Adipocyte (in vitro differentiated cells): ENCODE results near the gene GPRC5D.

Experiments used
- DNase-seq: peaks from one replicate; pipeline ENCODE4 v3.0.0-alpha.2; 2015; ENCODE audit warnings: low read depth
- H3K27me3 ChIP-seq: replicated peaks from 2 replicates; pipeline ENCODE4 v1.7.0; 2013; ENCODE audit warnings: mild to moderate bottlenecking, low read length, moderate library complexity; ENCODE audit not compliant: control insufficient read depth, insufficient read depth
- H3K36me3 ChIP-seq: 2 replicates; pipeline ENCODE4 v1.7.0; 2013; ENCODE audit warnings: low read length, mild to moderate bottlenecking, moderate library complexity; ENCODE audit not compliant: control insufficient read depth, insufficient read depth, severe bottlenecking
- H3K4me1 ChIP-seq: 2 replicates; pipeline ENCODE4 v1.7.0; 2013; ENCODE audit warnings: mild to moderate bottlenecking, low read length, moderate library complexity; ENCODE audit not compliant: control insufficient read depth, insufficient read depth
- H3K4me3 ChIP-seq: 2 replicates; pipeline ENCODE4 v1.7.0; 2013; ENCODE audit warnings: mild to moderate bottlenecking, low read length, moderate library complexity
- H3K9ac ChIP-seq: 2 replicates; pipeline ENCODE4 v1.7.0; 2013; ENCODE audit warnings: mild to moderate bottlenecking, low read length, moderate library complexity
- H3K9me3 ChIP-seq: 2 replicates; pipeline ENCODE4 v1.7.0; 2013; ENCODE audit warnings: mild to moderate bottlenecking, low read length, moderate library complexity; ENCODE audit not compliant: control insufficient read depth

Gene GPRC5D

GRCh38 chr12:12993367-12993766 is 41.4 kb upstream of the GPRC5D start:
- Histone ChIP-seq H3K36me3 (peaks cover 10% of the 10 kb centered on the region), H3K9ac (peak overlapping the region; percentile 71)

DNA sequence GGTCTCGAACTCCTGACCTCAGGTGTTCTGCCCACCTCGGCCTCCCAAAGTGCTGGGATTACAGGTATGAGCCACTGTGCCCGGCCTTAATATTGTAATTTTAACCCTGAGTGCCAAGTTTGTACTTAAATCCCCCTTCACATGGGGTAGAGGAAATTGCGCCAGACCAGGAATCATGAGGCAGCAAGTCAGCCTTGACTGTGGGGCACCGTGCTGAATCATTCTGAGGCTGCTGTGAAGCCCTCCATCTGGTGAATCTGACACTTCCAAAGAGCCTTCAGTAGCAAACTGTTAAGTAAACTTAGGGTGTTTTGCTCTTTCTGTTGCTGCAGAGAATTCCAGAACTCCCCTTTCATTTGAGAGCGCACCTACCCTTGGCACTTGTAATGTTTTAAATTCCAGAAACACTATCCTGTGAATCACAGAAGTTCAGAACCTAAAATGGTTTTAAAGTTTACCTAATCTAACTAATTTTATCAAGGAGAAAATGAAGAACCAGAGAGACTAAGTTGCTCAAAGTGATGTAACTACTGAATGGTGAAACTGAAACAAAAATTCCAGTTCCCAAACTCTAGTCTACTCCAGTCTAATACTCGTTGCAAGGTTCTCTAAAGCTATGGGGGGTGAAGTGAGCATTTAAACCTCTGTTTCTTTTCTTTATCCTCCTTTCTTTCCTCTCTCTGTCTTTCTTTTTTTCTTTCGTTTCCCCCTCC is 40.6 kb upstream of the GPRC5D start:
- Histone ChIP-seq H3K9ac (peak overlapping the region; percentile 71), H3K4me3 (peak overlapping the region; percentile 65), H3K36me3 (peaks cover 18% of the 10 kb centered on the region), H3K9me3 (no peaks in the 10 kb centered on the region), H3K27me3 (no peaks in the 10 kb centered on the region), H3K4me1 (peaks cover 30% of the 10 kb centered on the region)
- peak; percentile 92 for DNase-seq

More at GRCh38 chr12:12993367-12993766, 41.4 kb upstream of the GPRC5D start:
- Histone ChIP-seq H3K27me3 (no peaks in the 10 kb centered on the region), H3K4me3 (peak overlapping the region; percentile 65), H3K9me3 (no peaks in the 10 kb centered on the region), H3K4me1 (peaks cover 37% of the 10 kb centered on the region)
- DNase-seq: no peak

DNA sequence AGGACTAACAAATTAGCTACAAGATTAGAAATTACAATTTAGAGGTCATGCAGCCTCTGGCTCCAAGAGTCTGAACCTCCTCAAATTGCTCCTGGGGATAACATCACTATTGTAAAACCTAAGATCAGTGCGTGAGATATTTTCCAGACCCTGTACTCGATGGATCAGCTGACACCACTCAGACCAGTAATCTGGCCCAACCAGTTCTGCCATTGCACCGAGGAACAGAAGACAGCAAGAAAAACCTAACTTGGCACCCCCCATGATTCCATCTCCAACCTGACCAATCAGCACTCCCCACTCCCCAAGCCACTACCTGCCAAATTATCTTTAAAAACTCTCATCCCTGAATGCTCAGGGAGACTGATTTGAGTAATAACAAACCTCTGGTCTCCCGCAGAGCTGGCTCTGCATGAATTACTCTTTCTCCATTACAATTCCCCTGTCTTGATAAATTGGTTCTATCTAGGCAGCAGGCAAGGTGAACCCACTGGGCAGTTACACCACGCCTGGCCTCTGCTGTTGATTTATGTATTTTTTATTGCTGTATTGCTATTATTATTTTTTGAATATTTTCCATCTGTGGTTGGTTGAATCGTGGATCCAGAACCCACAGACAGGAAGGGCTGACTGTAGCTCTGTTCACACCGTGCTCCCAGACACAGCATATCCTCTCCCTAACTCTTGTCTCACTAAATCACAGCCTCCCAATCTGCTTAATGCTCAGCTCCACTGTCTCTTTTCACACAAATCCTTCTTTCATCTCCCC is 38.9 kb upstream of the GPRC5D start:
- Histone ChIP-seq H3K9ac (no peak overlapping the region), H3K27me3 (no peaks in the 10 kb centered on the region), H3K9me3 (no peaks in the 10 kb centered on the region), H3K4me3 (no peak overlapping the region), H3K36me3 (peaks cover 34% of the 10 kb centered on the region), H3K4me1 (peaks cover 19% of the 10 kb centered on the region)
- no peak for DNase-seq

DNA sequence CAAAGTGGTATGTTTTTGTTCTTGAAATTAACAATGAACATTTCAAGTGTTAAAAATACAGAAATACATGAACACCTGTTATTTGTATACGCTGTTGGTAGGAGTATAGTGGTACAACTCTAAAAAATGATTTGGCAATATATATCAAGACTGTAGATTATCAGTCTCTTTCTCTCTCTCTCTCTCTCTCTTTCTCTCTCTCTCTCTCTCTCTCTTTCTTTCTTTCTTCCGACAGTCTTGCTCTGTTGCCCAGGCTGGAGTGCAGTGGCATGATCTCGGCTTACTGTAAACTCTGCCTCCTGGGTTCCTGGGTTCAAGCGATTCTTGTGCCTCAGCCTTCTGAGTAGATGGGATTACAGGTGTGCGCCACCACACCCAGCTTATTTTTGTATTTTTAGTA is 35.5 kb upstream of the GPRC5D start:
- no peak for DNase-seq
- no peak overlapping the region for H3K9ac ChIP-seq
- no peak overlapping the region for H3K4me3 ChIP-seq
- H3K9me3 ChIP-seq: no peaks in the 10 kb centered on the region
- H3K27me3 ChIP-seq: no peaks in the 10 kb centered on the region
- H3K4me1 ChIP-seq: peaks cover 9% of the 10 kb centered on the region
- peaks cover 63% of the 10 kb centered on the region for H3K36me3 ChIP-seq

GRCh38 chr12:12986775-12987331 is 34.9 kb upstream of the GPRC5D start:
- no peaks in the 10 kb centered on the region for H3K9me3 ChIP-seq
- H3K9ac ChIP-seq: no peak overlapping the region
- H3K36me3 ChIP-seq: peaks cover 69% of the 10 kb centered on the region
- H3K27me3 ChIP-seq: no peaks in the 10 kb centered on the region
- H3K4me1 ChIP-seq: peaks cover 3% of the 10 kb centered on the region
- DNase-seq: no peak
- H3K4me3 ChIP-seq: no peak overlapping the region

- Histone ChIP-seq H3K9me3 (no peaks in the 10 kb centered on the region), H3K4me3 (no peak overlapping the region), H3K9ac (no peak overlapping the region), H3K36me3 (peaks cover 78% of the 10 kb centered on the region), H3K4me1 (no peaks in the 10 kb centered on the region), H3K27me3 (no peaks in the 10 kb centered on the region)
- peak; percentile 19 for DNase-seq
Measured at GRCh38 chr12:12985817-12986408, 33.9 kb upstream of the GPRC5D start.

DNA sequence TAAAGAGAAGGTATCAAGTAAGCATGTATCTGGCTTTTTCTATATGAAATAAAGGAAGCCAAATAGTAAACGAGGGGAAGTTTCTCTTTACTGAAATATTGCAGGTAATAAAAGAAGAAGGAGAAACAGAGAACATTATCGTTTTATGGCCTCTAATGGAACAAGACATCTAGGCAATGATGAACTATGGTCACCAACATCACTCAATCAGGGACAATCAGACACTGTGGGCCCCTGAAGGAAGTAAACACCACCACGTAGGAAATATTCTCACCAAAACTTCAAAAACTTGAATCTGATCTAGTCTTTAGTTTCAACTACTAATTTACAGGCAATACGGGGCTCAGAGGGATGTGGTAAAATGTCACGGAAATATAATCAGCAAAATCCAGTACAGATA is 32.2 kb upstream of the GPRC5D start:
- H3K4me1 ChIP-seq: peaks cover 12% of the 10 kb centered on the region
- H3K9me3 ChIP-seq: no peaks in the 10 kb centered on the region
- peaks cover 82% of the 10 kb centered on the region for H3K36me3 ChIP-seq
- H3K9ac ChIP-seq: no peak overlapping the region
- no peak for DNase-seq
- H3K4me3 ChIP-seq: no peak overlapping the region
- no peaks in the 10 kb centered on the region for H3K27me3 ChIP-seq

GRCh38 chr12:12983420-12984035 is 31.6 kb upstream of the GPRC5D start:
- DNase-seq: peak; percentile 80
- H3K36me3 ChIP-seq: peaks cover 75% of the 10 kb centered on the region
- no peak overlapping the region for H3K4me3 ChIP-seq
- no peaks in the 10 kb centered on the region for H3K9me3 ChIP-seq
- H3K27me3 ChIP-seq: no peaks in the 10 kb centered on the region
- no peak overlapping the region for H3K9ac ChIP-seq
- peaks cover 17% of the 10 kb centered on the region for H3K4me1 ChIP-seq

GRCh38 chr12:12982331-12982730 is 30.4 kb upstream of the GPRC5D start:
- DNase-seq: no peak
- Histone ChIP-seq H3K4me3 (no peak overlapping the region), H3K27me3 (no peaks in the 10 kb centered on the region), H3K36me3 (peaks cover 71% of the 10 kb centered on the region), H3K4me1 (peaks cover 17% of the 10 kb centered on the region), H3K9ac (no peak overlapping the region), H3K9me3 (no peaks in the 10 kb centered on the region)

DNA sequence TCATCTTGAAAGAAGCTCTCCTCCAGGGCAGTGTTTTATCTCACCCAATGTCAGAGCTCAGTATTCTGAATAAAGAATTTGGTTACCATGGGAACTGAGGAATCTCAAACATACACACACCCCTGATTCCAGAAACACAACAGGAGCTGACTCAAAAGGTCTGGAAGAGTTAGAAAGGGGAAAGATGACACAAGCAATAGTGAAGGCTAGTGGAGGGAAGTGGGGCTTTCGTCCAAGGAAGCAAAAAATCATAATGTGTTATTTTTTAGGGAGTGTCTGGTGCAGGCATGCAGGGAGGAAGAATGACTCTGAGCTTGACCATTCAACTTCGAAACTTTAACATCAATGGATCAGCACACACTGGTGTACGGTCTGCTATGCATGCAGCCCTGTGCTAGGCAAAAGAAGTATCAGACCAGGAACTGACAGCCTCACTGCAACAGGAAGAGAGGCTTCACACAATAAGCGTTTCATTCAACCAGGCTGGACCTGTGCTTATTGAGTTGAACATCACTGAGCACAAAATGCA is 27.8 kb upstream of the GPRC5D start:
- Histone ChIP-seq H3K27me3 (no peaks in the 10 kb centered on the region), H3K4me3 (no peak overlapping the region), H3K9me3 (no peaks in the 10 kb centered on the region), H3K36me3 (peaks cover 60% of the 10 kb centered on the region), H3K4me1 (peaks cover 35% of the 10 kb centered on the region), H3K9ac (peak overlapping the region; percentile 35)
- DNase-seq: peak; percentile 93
